Liver (tissue), 9 donors: Measurements from ENCODE around the gene PKHD1. TPM values are rescaled to one million over a fixed set of nuclear protein-coding genes. Genes with fewer than 3 reads are reported as not detected.

Experiments
- DNase-seq: peaks from one replicate; pipeline ENCODE4 v3.0.0-alpha.2; 2017; ENCODE audit warnings: low spot score
- H3K27ac ChIP-seq, 2 donors: one replicate each; pipeline ENCODE4 v1.7.0; 2013; ENCODE audit warnings: inconsistent platforms in 2 of 2, low read length in 2 of 2, control low read depth in 1 of 2, low read depth in 1 of 2, mild to moderate bottlenecking in 1 of 2
- H3K27me3 ChIP-seq, 4 donors: one replicate each; pipeline versions ENCODE4 v1.6.1 to v1.7.0; 2013; ENCODE audit warnings: low read length in 3 of 4, inconsistent platforms in 1 of 4, mild to moderate bottlenecking in 1 of 4, moderate library complexity in 1 of 4; ENCODE audit not compliant: control insufficient read depth in 4 of 4, insufficient read depth in 4 of 4
- H3K36me3 ChIP-seq, 4 donors: one replicate each; pipeline versions ENCODE4 v1.6.1 to v1.7.0; 2013; ENCODE audit warnings: low read length in 3 of 4, mild to moderate bottlenecking in 3 of 4, low read depth in 1 of 4, moderate library complexity in 1 of 4; ENCODE audit not compliant: control insufficient read depth in 4 of 4, insufficient read depth in 3 of 4
- H3K4me1 ChIP-seq, 4 donors: one replicate each; pipeline versions ENCODE4 v1.6.1 to v1.7.0; 2013; ENCODE audit warnings: low read length in 3 of 4, mild to moderate bottlenecking in 3 of 4, moderate library complexity in 1 of 4; ENCODE audit not compliant: control insufficient read depth in 4 of 4, insufficient read depth in 4 of 4
- H3K4me3 ChIP-seq, 3 donors: one replicate each; pipeline versions ENCODE4 v1.6.1 to v1.7.0; 2013; ENCODE audit warnings: low read length in 3 of 3, control low read depth in 1 of 3, low read depth in 1 of 3, mild to moderate bottlenecking in 1 of 3
- H3K9ac ChIP-seq, 2 donors: one replicate each; pipeline ENCODE4 v1.7.0; 2013; ENCODE audit warnings: low read length in 2 of 2, mild to moderate bottlenecking in 2 of 2, moderate library complexity in 2 of 2, control low read depth in 1 of 2, low read depth in 1 of 2
- H3K9me3 ChIP-seq, 4 donors: one replicate each; pipeline versions ENCODE4 v1.6.1 to v1.7.0; 2013; ENCODE audit warnings: low read length in 3 of 4; ENCODE audit not compliant: control insufficient read depth in 4 of 4
- ATF3 ChIP-seq: IDR thresholded peaks from 2 replicates; pipeline ENCODE4 v1.6.1; 2016; ENCODE audit warnings: antibody characterized with exemption
- CTCF ChIP-seq: fragments of 150-350 bp; IDR thresholded peaks from 2 replicates; pipeline ENCODE4 v1.5.1; 2017; ENCODE audit warnings: improper control_type of control experiment, low read depth, low read length; ENCODE audit not compliant: missing input control
- EGR1 ChIP-seq, 2 donors: IDR thresholded peaks; 2 replicates each; pipeline ENCODE4 v1.6.1; 2016 to 2018; ENCODE audit warnings: antibody characterized with exemption in 2 of 2, low read depth in 2 of 2
- FOXA1 ChIP-seq: IDR thresholded peaks from 2 replicates; pipeline ENCODE4 v1.6.1; 2016; ENCODE audit warnings: antibody characterized with exemption
- FOXA2 ChIP-seq: IDR thresholded peaks from 2 replicates; pipeline ENCODE4 v1.6.1; 2016; ENCODE audit warnings: antibody characterized with exemption
- GABPA ChIP-seq, 2 donors: IDR thresholded peaks in 1 of 2; conservative IDR thresholded peaks in 1 of 2; 2 replicates each; pipeline ENCODE4 v1.6.1; 2016; ENCODE audit warnings: antibody characterized with exemption in 2 of 2, mild to moderate bottlenecking in 1 of 2, moderate library complexity in 1 of 2
- JUND ChIP-seq, 2 donors: IDR thresholded peaks; 2 replicates each; pipeline ENCODE4 v1.6.1; 2016; ENCODE audit warnings: antibody characterized with exemption in 2 of 2
- MAX ChIP-seq: IDR thresholded peaks from 2 replicates; pipeline ENCODE4 v1.6.1; 2016; ENCODE audit warnings: antibody characterized with exemption
- NR2F2 ChIP-seq: IDR thresholded peaks from 2 replicates; pipeline ENCODE4 v1.6.1; 2016; ENCODE audit warnings: antibody characterized with exemption
- RAD21 ChIP-seq, 2 donors: IDR thresholded peaks; 2 replicates each; pipeline ENCODE4 v1.6.1; 2016; ENCODE audit warnings: antibody characterized with exemption in 2 of 2, mild to moderate bottlenecking in 2 of 2
- REST ChIP-seq: IDR thresholded peaks from 2 replicates; pipeline ENCODE4 v1.6.1; 2016; ENCODE audit warnings: antibody characterized with exemption, mild to moderate bottlenecking
- RXRA ChIP-seq, 2 donors: IDR thresholded peaks; 2 replicates each; pipeline ENCODE4 v1.6.1; 2017 to 2018; ENCODE audit warnings: antibody characterized with exemption in 2 of 2, mild to moderate bottlenecking in 1 of 2
- SP1 ChIP-seq: IDR thresholded peaks from 2 replicates; pipeline ENCODE4 v1.6.1; 2018; ENCODE audit warnings: antibody characterized with exemption, mild to moderate bottlenecking
- TAF1 ChIP-seq: conservative IDR thresholded peaks from 2 replicates; pipeline ENCODE4 v1.6.1; 2016; ENCODE audit warnings: antibody characterized with exemption, mild to moderate bottlenecking
- YY1 ChIP-seq: IDR thresholded peaks from 2 replicates; pipeline ENCODE4 v1.6.1; 2016; ENCODE audit warnings: antibody characterized with exemption, mild to moderate bottlenecking
- ZBTB33 ChIP-seq: IDR thresholded peaks from 2 replicates; pipeline ENCODE4 v1.6.1; 2016; ENCODE audit warnings: antibody characterized with exemption
- WGBS: extraction: QIAGEN DNeasy Blood & Tissue Kit; methylation state at CpG from one replicate; pipeline ENCODE4 v1.1.7; 2013; 5-methylcytosine and 5-hydroxymethylcytosine counted together
- polyA plus RNA-seq, 2 donors: library from polyadenylated mRNA; stranded (reverse) in 1 of 2; unstranded in 1 of 2; fragments of 200-250 nt in 1 of 2; fragments of >200 nt in 1 of 2; fragmentation: Nextera tagmentation in 1 of 2; extraction: Ambion mirVana in 1 of 2; gene quantifications; one replicate each; pipeline versions ENCODE4 v1.2.1 to v1.2.3, GENCODE V29; 2013 to 2015
- total RNA-seq, 2 donors: library from RNA; depleted of rRNA; stranded (reverse); fragments of >200 nt; gene quantifications; one replicate each; pipeline ENCODE4 v1.2.3, GENCODE V29; 2014
- donor health status: healthy.
- donor health status: healthy.
- donor health status: healthy.
- donor health status: healthy.
- donor health status: healthy.

The PKHD1 gene
- total and polyA plus RNA-seq, 4 donors, result 0.45 to 10.6 (median 3.2) TPM

GRCh38 chr6:51908243-51908642, 179.2 kb downstream of the PKHD1 start:
- no peaks in the 10 kb centered on the region for H3K27me3 ChIP-seq
- no peaks in the 10 kb centered on the region for H3K9me3 ChIP-seq
- no peak overlapping the region for H3K9ac ChIP-seq
- H3K36me3 ChIP-seq, result peaks cover 0 to 4% (median 1%) of the 10 kb centered on the region in 4 donors
- H3K4me1 ChIP-seq, result no peaks in the 10 kb centered on the region
- no peak for DNase-seq
- H3K4me3 ChIP-seq, result no peak overlapping the region
- no peak overlapping the region for H3K27ac ChIP-seq
- no peak for TF ChIP-seq FOXA2
- no peak for TF ChIP-seq TAF1
- TF ChIP-seq GABPA (IDR thresholded peaks at IDR 0.05 in 1 of 2, conservative IDR thresholded peaks at IDR 0.05 in 1 of 2), result no peak
- TF ChIP-seq FOXA1, result no peak
- no peak for TF ChIP-seq RXRA (IDR thresholded peaks at IDR 0.05)
- TF ChIP-seq SP1, result no peak
- TF ChIP-seq CTCF, result no peak
- no peak for TF ChIP-seq RAD21 (IDR thresholded peaks at IDR 0.05)
- TF ChIP-seq NR2F2, result no peak
- TF ChIP-seq ZBTB33, result no peak
- TF ChIP-seq MAX, result no peak
- no peak for TF ChIP-seq EGR1 (IDR thresholded peaks at IDR 0.05; ENCODE audit: low read depth in 2 of 2)

GRCh38 chr6:51901766-51902764, 185.3 kb downstream of the PKHD1 start:
- H3K27ac ChIP-seq, result no peak overlapping the region
- WGBS, result 90% methylated on average over 4 of the region's 4 CpGs
- no peaks in the 10 kb centered on the region for H3K9me3 ChIP-seq
- no peak overlapping the region for H3K9ac ChIP-seq
- H3K36me3 ChIP-seq, result peaks cover 0 to 4% (median 2%) of the 10 kb centered on the region in 4 donors
- DNase-seq, result no peak
- H3K4me1 ChIP-seq, result no peaks in the 10 kb centered on the region
- H3K27me3 ChIP-seq, result no peaks in the 10 kb centered on the region
- TF ChIP-seq SP1 (no peak), ZBTB33 (no peak), JUND (IDR thresholded peaks at IDR 0.05) (no peak), MAX (no peak), REST (no peak), TAF1 (no peak), ATF3 (no peak), NR2F2 (no peak), YY1 (no peak), FOXA1 (no peak)
- no peak overlapping the region for H3K4me3 ChIP-seq
